Nephron progenitor cell (in vitro differentiated cells): ENCODE data around the gene PCAT7.
"Not testable (repeated sequence)": the region's sequence is repeated elsewhere in the genome, so short reads cannot be mapped to it uniquely, and the experiment has no call there.

Source experiments
- DNase-seq: peaks from one replicate; pipeline ENCODE4 v3.0.0; 2021
- H3K27ac Mint-ChIP-seq: 2 replicates; pipeline ENCODE4 v1.8.0; 2021; ENCODE audit warnings: mild to moderate bottlenecking, moderate library complexity, mixed read lengths
- H3K27me3 Mint-ChIP-seq: 2 replicates; pipeline ENCODE4 v1.8.0; 2021; ENCODE audit warnings: mild to moderate bottlenecking, low read depth, mixed read lengths; ENCODE audit not compliant: poor library complexity
- H3K36me3 Mint-ChIP-seq: 2 replicates; pipeline ENCODE4 v1.8.0; 2021; ENCODE audit warnings: low read depth, mixed read lengths
- H3K4me1 Mint-ChIP-seq: 2 replicates; pipeline ENCODE4 v1.8.0; 2021; ENCODE audit warnings: mixed read lengths
- H3K4me3 Mint-ChIP-seq: 2 replicates; pipeline ENCODE4 v1.8.0; 2021; ENCODE audit warnings: mild to moderate bottlenecking, moderate library complexity, mixed read lengths
- H3K9me3 Mint-ChIP-seq: 2 replicates; pipeline ENCODE4 v1.8.0; 2021; ENCODE audit warnings: mild to moderate bottlenecking, moderate library complexity, mixed read lengths
- TF ChIP-seq, protein P1 (sequence below): fragments of 200-600 bp; sonication (generic); IDR thresholded peaks from 2 replicates; pipeline ENCODE4 v1.5.0; 2021; ENCODE audit warnings: antibody characterized with exemption

PCAT7 gene

DNA sequence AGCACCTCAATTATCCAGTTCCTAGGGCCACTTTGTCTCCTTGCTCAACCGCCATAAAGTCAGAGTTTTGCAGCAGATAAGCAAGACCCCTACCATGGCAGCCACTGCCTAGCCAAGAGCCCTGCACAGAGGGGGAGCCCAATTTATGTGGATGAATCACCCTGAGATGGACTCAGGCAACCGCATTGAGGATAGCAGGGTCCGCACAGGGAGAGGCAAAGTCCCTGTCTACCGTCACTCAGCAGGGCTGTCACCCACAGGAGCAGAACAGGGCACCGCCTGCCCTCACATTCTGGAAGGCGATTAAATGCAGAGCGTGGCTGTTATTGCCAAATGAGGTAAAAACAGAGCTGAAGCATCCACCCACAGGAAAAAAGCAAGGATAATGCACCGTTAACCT is 37.0 kb downstream of the PCAT7 start:
- Mint-ChIP-seq H3K36me3 (no peaks in the 10 kb centered on the region), H3K4me1 (no peaks in the 10 kb centered on the region), H3K4me3 (no peak overlapping the region), H3K27ac (no peak overlapping the region), H3K27me3 (peaks cover 21% of the 10 kb centered on the region), H3K9me3 (no peaks in the 10 kb centered on the region)
- DNase-seq, result no peak
- TF ChIP-seq, protein P1, sequence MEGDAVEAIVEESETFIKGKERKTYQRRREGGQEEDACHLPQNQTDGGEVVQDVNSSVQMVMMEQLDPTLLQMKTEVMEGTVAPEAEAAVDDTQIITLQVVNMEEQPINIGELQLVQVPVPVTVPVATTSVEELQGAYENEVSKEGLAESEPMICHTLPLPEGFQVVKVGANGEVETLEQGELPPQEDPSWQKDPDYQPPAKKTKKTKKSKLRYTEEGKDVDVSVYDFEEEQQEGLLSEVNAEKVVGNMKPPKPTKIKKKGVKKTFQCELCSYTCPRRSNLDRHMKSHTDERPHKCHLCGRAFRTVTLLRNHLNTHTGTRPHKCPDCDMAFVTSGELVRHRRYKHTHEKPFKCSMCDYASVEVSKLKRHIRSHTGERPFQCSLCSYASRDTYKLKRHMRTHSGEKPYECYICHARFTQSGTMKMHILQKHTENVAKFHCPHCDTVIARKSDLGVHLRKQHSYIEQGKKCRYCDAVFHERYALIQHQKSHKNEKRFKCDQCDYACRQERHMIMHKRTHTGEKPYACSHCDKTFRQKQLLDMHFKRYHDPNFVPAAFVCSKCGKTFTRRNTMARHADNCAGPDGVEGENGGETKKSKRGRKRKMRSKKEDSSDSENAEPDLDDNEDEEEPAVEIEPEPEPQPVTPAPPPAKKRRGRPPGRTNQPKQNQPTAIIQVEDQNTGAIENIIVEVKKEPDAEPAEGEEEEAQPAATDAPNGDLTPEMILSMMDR, result no peak

DNA sequence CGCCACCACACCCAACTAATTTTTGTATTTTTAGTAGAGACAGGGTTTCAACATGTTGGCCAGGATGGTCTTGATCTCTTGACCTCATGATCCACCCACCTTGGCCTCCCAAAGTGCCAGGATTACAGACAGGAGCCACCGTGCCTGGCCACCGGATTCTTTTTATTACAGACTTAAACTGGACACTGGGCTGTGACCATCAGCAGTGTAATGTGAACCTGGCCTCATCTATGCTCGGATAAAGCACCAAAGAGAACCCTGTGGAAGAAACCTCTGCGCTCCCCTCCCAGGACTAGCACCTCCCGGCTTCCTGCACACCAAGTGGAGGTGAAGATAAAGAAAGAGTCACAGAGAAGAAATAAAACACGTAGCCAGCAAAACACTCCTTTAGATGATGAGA is 37.8 kb downstream of the PCAT7 start:
- peaks cover 18% of the 10 kb centered on the region for H3K27me3 Mint-ChIP-seq
- H3K9me3 Mint-ChIP-seq, H3K4me3 Mint-ChIP-seq, DNase-seq, H3K27ac Mint-ChIP-seq, H3K36me3 Mint-ChIP-seq, H3K4me1 Mint-ChIP-seq: not testable (repeated sequence)

DNA sequence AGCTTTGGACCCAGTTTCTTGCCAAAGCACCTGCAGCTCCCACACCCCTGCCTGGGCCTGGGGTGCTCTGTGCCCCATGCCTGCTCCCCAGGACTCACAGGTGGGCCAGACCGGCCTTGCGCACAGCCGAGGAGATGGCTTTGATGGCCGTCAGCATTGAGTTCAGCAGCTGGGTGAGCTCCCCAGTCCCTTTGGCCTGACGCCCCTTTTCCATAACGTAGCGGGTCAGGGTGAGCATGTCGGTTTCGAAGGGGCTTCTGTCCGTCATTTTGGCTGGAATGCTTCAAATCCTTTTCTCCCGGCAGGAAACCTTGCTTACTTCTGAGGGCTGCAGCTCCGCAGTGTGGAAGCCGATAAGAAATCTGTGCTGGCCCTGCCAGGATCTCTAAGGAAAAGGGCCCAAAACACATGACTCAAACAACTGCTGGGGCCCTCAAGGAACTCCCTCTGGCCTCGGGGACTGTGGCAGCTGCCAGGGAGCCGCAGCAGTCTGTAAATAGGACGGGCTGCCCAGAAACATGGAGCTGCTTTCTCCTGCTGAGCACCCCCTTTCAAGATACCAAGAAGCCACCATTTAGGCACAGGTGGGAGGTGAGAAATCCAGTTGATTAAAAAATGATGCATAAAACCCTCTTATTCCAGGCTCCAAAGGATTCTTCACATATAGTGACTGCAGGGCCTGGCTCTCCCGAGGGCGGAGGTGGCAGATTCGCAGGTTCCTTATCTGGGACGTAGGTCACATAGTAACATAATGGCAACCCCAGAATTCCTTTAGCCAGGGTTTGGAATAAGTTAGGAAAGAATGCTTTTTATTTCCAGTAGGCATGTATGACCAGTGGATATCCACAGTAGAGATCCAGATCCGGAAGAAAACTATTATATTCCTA is 38.8 kb downstream of the PCAT7 start, which contains the start of gene FBP2:
TSS of gene FBP2 (minus strand) at position 366 of the 887 bp plus-strand sequence. CDS start at position 268, 98 bp downstream.
- peaks cover 16% of the 10 kb centered on the region for H3K27me3 Mint-ChIP-seq
- DNase-seq, result no peak
- H3K27ac Mint-ChIP-seq, result no peak within 1 kb of the TSS
- H3K36me3 Mint-ChIP-seq, result no peaks in the 10 kb centered on the region
- no peaks in the 10 kb centered on the region for H3K9me3 Mint-ChIP-seq
- no peak within 1 kb of the TSS for H3K4me3 Mint-ChIP-seq
- no peaks in the 10 kb centered on the region for H3K4me1 Mint-ChIP-seq
- TF ChIP-seq, protein P1, result no peak

DNA sequence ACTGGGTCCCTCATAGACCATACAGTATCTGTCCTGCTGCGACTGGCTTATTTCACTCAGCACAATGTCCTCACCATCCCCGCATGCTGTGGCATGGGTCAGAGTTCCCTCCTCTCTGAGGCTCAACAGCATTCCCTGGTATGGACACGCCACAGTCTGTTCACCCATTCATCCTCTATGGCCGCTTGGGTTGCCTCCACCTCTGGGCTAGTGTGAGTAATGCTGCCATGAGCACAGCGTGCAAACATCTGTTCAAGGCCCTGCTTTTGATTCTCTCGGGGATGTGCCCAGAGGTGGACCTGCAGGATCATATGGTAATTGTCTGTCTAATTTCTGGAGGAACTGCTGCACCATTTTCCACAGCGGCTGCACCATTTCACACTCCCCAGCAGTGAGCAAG is 44.2 kb downstream of the PCAT7 start:
- Mint-ChIP-seq H3K4me3 (no peak overlapping the region), H3K27ac (no peak overlapping the region), H3K4me1 (peaks cover 12% of the 10 kb centered on the region), H3K36me3 (no peaks in the 10 kb centered on the region), H3K9me3 (no peaks in the 10 kb centered on the region), H3K27me3 (peaks cover 15% of the 10 kb centered on the region)
- TF ChIP-seq, protein P1, result no peak
- DNase-seq, result no peak

DNA sequence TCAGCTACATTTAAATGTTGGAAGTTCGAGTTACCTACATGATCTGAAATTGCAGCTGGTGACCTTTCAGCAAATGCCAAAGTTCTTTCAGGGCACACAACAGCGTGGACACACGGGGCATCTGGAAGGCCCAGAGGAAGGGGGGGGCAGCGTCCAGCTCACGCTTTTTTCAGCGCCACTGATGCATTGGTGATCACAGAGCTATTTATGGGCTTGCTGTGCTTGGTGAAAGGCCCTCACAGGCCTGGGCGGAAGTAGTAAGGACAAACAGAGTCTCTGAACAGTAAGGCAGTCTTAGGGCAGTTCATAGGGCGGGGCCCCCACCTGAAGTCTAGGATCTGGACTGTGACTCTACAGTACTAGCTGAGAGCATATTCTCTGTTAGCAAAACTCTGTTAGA is 45.4 kb downstream of the PCAT7 start:
- Mint-ChIP-seq H3K9me3 (no peaks in the 10 kb centered on the region), H3K36me3 (no peaks in the 10 kb centered on the region), H3K4me3 (no peak overlapping the region), H3K27me3 (peaks cover 15% of the 10 kb centered on the region), H3K27ac (no peak overlapping the region), H3K4me1 (peaks cover 13% of the 10 kb centered on the region)
- TF ChIP-seq, protein P1, result no peak
- DNase-seq, result no peak

DNA sequence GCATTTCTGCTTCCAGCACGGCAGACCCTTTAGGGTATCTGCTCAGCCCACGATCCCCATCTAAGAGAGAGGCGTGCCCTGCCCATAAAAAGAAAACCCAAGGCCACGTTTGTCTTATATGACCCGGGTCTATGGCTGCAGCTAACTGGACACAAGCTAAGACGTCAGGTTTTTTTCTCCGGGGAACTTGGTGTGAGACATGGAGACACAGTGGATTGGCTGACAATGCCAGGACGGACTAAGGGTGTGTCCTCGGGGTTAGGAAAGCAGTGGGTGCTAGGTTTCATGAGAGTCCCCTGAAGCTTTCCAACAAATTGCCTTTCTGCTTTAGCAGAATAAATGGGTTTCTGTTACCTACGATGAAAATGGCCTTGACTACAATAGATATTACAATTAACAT is 45.8 kb downstream of the PCAT7 start:
- Mint-ChIP-seq H3K4me1 (peaks cover 16% of the 10 kb centered on the region), H3K27ac (no peak overlapping the region), H3K9me3 (no peaks in the 10 kb centered on the region), H3K27me3 (peaks cover 15% of the 10 kb centered on the region), H3K36me3 (no peaks in the 10 kb centered on the region), H3K4me3 (no peak overlapping the region)
- TF ChIP-seq, protein P1, result no peak
- no peak for DNase-seq
